Brain microvascular endothelial cell (primary cell): ENCODE data around the gene DEXI.

Experiments used
- DNase-seq: peaks from one replicate; pipeline ENCODE4 v3.0.0-alpha.2; 2020
- H3K27ac ChIP-seq: fragments of 250-450 bp; sonication (Bioruptor Pico); 2 replicates; pipeline ENCODE4 v1.5.1; 2020; ENCODE audit warnings: mild to moderate bottlenecking, moderate library complexity
- H3K27me3 ChIP-seq: fragments of 250-450 bp; sonication (Bioruptor Pico); replicated peaks from 2 replicates; pipeline ENCODE4 v1.5.1; 2020; ENCODE audit warnings: mild to moderate bottlenecking
- H3K36me3 ChIP-seq: fragments of 250-450 bp; sonication (Bioruptor Pico); replicated peaks from 2 replicates; pipeline ENCODE4 v1.5.1; 2020; ENCODE audit warnings: mild to moderate bottlenecking
- H3K4me3 ChIP-seq: 2 replicates; pipeline ENCODE4 v1.5.1; 2011; ENCODE audit warnings: low read depth, mild to moderate bottlenecking, control low read depth, low read length, moderate library complexity
- in situ Hi-C: cut with HindIII; loops from 2 replicates; pipeline ENCODE4 v1.10.0; 2017; ENCODE audit warnings: low sequenced_read_pairs, low pct_ligation_motif_present
- TF ChIP-seq, protein P1 (sequence below): IDR thresholded peaks from 2 replicates; pipeline ENCODE4 v1.5.1; 2011; ENCODE audit warnings: low read depth, mild to moderate bottlenecking, moderate library complexity, low read length, control low read depth, inconsistent platforms; ENCODE audit errors: missing control alignments

Gene DEXI

GRCh38 chr16:10987361-10988163, 45.3 kb upstream of the DEXI start:
- no peak for DNase-seq
- H3K27me3 ChIP-seq = no peaks in the 10 kb centered on the region
- in situ Hi-C loops = no loop called here
- TF ChIP-seq, protein P1, sequence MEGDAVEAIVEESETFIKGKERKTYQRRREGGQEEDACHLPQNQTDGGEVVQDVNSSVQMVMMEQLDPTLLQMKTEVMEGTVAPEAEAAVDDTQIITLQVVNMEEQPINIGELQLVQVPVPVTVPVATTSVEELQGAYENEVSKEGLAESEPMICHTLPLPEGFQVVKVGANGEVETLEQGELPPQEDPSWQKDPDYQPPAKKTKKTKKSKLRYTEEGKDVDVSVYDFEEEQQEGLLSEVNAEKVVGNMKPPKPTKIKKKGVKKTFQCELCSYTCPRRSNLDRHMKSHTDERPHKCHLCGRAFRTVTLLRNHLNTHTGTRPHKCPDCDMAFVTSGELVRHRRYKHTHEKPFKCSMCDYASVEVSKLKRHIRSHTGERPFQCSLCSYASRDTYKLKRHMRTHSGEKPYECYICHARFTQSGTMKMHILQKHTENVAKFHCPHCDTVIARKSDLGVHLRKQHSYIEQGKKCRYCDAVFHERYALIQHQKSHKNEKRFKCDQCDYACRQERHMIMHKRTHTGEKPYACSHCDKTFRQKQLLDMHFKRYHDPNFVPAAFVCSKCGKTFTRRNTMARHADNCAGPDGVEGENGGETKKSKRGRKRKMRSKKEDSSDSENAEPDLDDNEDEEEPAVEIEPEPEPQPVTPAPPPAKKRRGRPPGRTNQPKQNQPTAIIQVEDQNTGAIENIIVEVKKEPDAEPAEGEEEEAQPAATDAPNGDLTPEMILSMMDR = no peak
- peaks cover 3% of the 10 kb centered on the region for H3K36me3 ChIP-seq
- H3K4me3 ChIP-seq = no peak overlapping the region
- no peak overlapping the region for H3K27ac ChIP-seq

GRCh38 chr16:10984509-10984908, 42.2 kb upstream of the DEXI start:
- no peak overlapping the region for H3K4me3 ChIP-seq
- peaks cover 3% of the 10 kb centered on the region for H3K36me3 ChIP-seq
- H3K27me3 ChIP-seq = no peaks in the 10 kb centered on the region
- H3K27ac ChIP-seq = no peak overlapping the region
- DNase-seq = no peak
- in situ Hi-C loops = no loop called here
- TF ChIP-seq, protein P1 = no peak

DNA sequence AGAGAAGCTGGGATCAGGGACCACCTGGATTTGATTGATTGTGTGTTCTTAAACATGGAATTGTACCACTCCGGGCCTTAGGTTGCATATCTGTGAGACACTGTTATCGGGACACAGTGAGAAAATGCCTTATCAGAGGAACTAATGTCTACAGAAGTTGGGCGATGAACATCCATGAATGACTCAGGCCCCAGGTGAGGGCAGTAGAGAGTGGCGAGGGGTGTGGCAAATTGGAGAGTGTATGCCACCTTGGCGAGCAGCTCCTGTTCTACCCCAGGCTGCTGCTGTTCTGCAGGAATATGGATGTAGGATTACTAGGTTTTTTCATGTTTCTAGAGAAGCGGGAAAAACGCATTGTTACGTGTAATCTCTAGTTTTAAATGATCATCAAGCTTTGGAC, 40.9 kb upstream of the DEXI start:
- Histone ChIP-seq H3K27ac (no peak overlapping the region), H3K27me3 (no peaks in the 10 kb centered on the region), H3K4me3 (no peak overlapping the region), H3K36me3 (peaks cover 3% of the 10 kb centered on the region)
- no peak for DNase-seq
- in situ Hi-C loops = no loop called here
- TF ChIP-seq, protein P1 = no peak

DNA sequence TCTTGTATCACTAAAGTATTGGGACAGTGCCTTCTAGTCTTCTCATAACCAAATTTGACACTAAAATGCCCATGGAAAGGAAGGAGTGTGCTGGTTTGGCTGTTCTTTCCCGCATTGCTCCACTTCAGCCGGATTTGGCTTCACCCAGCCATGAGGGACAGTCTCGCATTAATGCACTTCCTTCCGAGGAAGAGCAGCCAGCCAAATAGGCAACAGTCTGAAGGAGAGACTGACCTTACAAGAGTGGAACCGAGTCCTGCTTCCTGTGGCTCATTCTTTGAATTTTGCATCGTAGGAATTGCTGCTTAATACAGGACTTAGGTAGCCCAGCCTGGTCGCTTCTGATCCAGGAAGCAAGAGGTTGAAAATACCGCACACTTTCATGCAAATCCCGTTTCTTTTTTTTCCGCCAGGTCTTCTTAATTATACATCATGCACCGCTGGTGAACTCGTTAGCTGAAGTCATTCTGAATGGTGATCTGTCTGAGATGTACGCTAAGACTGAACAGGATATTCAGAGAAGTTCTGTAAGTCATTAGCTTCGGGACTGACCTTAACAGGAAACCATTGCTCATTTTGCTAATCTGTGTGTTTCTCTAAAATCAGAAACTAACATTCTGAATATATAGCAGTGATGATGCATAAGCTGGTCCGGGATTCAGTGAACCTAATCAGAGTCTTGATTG, 40.3 kb upstream of the DEXI start:
- Histone ChIP-seq H3K27me3 (no peaks in the 10 kb centered on the region), H3K4me3 (no peak overlapping the region), H3K27ac (no peak overlapping the region), H3K36me3 (peaks cover 3% of the 10 kb centered on the region)
- in situ Hi-C loops = no loop called here
- TF ChIP-seq, protein P1 = no peak
- no peak for DNase-seq

DNA sequence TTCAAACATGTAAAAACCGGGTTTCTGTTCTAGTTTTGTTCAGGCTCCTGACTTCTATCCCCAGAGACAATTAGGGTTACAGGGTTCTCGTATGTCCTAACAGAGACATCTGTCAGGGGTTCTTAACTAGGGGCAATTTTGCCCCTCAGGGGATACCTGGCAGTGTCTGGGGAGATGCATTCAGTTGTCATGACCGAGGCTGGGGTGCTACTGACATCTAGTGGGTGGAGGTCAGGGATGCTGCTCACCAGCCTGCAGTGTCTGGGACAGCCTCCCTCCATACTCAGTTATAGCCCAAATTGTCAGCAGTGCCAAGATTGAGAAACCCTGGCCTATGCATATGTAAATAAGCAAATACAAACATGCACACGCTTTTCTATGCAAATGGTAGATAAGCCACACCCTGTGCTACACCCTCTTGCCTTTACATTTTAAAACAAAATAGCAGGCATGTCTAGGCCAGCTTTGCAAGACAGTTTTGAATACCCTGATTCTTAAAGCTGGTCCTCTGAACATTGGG, 39.5 kb upstream of the DEXI start:
- in situ Hi-C loops = no loop called here
- H3K27me3 ChIP-seq = no peaks in the 10 kb centered on the region
- TF ChIP-seq, protein P1 = peak; percentile 53
- H3K4me3 ChIP-seq = no peak overlapping the region
- no peak for DNase-seq
- H3K27ac ChIP-seq = no peak overlapping the region
- H3K36me3 ChIP-seq = peaks cover 5% of the 10 kb centered on the region
